DND-41 (cell line): ENCODE results near the gene KLRD1.
"Not testable (repeated sequence)": the region's sequence is repeated elsewhere in the genome, so short reads cannot be mapped to it uniquely, and the experiment has no call there.

Experiments
- ATAC-seq: fragments of 200-7000 bp; cut with Tn5 transposase; 3 replicates; pipeline ENCODE4 v1.9.1; 2021; ENCODE audit warnings: low read depth; ENCODE audit not compliant: insufficient read depth
- DNase-seq: peaks from one replicate; pipeline ENCODE4 v3.0.0-alpha.2; 2020
- H2AFZ ChIP-seq: 2 replicates; pipeline ENCODE4 v1.6.0; 2012; ENCODE audit warnings: low read depth, low read length
- H3K27ac ChIP-seq: 2 replicates; pipeline ENCODE4 v1.5.1; 2012; ENCODE audit warnings: low read length, inconsistent platforms
- H3K27me3 ChIP-seq: fragments of 200-600 bp; sonication (generic); 2 replicates; pipeline ENCODE4 v1.6.0; 2012; ENCODE audit warnings: low read length, mild to moderate bottlenecking, inconsistent platforms; ENCODE audit not compliant: insufficient read depth, poor library complexity
- H3K36me3 ChIP-seq: 2 replicates; pipeline ENCODE4 v1.5.1; 2012; ENCODE audit warnings: low read length, inconsistent platforms; ENCODE audit not compliant: insufficient read depth
- H3K4me1 ChIP-seq: 2 replicates; pipeline ENCODE4 v1.5.1; 2012; ENCODE audit warnings: mild to moderate bottlenecking, low read length; ENCODE audit not compliant: insufficient read depth
- H3K4me2 ChIP-seq: 2 replicates; pipeline ENCODE4 v1.6.0; 2012; ENCODE audit warnings: mild to moderate bottlenecking, moderate library complexity, low read length, inconsistent platforms; ENCODE audit not compliant: insufficient read depth
- H3K4me3 ChIP-seq, 2 experiments: fragments of 200-600 bp in 1 of 2; shearing (Covaris generic) in 1 of 2; 2 replicates each; pipeline ENCODE4 v1.5.1; 2012 to 2016; ENCODE audit warnings: inconsistent platforms in 2 of 2, low read length in 2 of 2, mild to moderate bottlenecking in 2 of 2, low read depth in 1 of 2, moderate library complexity in 1 of 2
- H3K79me2 ChIP-seq: 2 replicates; pipeline ENCODE4 v1.6.0; 2012; ENCODE audit warnings: low read length, inconsistent platforms; ENCODE audit not compliant: insufficient read depth
- H3K9ac ChIP-seq: 2 replicates; pipeline ENCODE4 v1.6.0; 2012; ENCODE audit warnings: low read depth, mild to moderate bottlenecking, inconsistent platforms, low read length, moderate library complexity
- H3K9me3 ChIP-seq: 2 replicates; pipeline ENCODE4 v1.5.1; 2012; ENCODE audit warnings: low read length, moderate library complexity, mild to moderate bottlenecking, inconsistent platforms; ENCODE audit not compliant: insufficient read depth, severe bottlenecking
- H4K20me1 ChIP-seq: 2 replicates; pipeline ENCODE4 v1.6.0; 2012; ENCODE audit warnings: low read length; ENCODE audit not compliant: insufficient read depth
- EZH2 ChIP-seq: IDR thresholded peaks from 3 replicates; pipeline ENCODE4 v1.6.1; 2012; ENCODE audit warnings: borderline replicate concordance, low read depth, mild to moderate bottlenecking, moderate library complexity, low read length, inconsistent platforms; ENCODE audit not compliant: severe bottlenecking
- TF ChIP-seq, protein P1 (sequence below): IDR thresholded peaks from 2 replicates; pipeline ENCODE4 v1.5.1; 2012; ENCODE audit warnings: borderline replicate concordance, low read length, moderate library complexity, mild to moderate bottlenecking; ENCODE audit not compliant: poor library complexity, severe bottlenecking; ENCODE audit errors: extremely low read depth

The KLRD1 gene

GRCh38 chr12:10372559-10372958 is 64.9 kb downstream of the KLRD1 start:
- no peak overlapping the region for H3K27ac ChIP-seq
- H4K20me1 ChIP-seq = no peaks in the 10 kb centered on the region
- no peak overlapping the region for H2AFZ ChIP-seq
- H3K9ac ChIP-seq = no peak overlapping the region
- no peak overlapping the region for H3K4me2 ChIP-seq
- no peaks in the 10 kb centered on the region for H3K36me3 ChIP-seq
- ATAC-seq (peak; percentile 33; the same call in 1 of the 3 replicates), DNase-seq (no peak)
- TF ChIP-seq, protein P1, sequence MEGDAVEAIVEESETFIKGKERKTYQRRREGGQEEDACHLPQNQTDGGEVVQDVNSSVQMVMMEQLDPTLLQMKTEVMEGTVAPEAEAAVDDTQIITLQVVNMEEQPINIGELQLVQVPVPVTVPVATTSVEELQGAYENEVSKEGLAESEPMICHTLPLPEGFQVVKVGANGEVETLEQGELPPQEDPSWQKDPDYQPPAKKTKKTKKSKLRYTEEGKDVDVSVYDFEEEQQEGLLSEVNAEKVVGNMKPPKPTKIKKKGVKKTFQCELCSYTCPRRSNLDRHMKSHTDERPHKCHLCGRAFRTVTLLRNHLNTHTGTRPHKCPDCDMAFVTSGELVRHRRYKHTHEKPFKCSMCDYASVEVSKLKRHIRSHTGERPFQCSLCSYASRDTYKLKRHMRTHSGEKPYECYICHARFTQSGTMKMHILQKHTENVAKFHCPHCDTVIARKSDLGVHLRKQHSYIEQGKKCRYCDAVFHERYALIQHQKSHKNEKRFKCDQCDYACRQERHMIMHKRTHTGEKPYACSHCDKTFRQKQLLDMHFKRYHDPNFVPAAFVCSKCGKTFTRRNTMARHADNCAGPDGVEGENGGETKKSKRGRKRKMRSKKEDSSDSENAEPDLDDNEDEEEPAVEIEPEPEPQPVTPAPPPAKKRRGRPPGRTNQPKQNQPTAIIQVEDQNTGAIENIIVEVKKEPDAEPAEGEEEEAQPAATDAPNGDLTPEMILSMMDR = no peak
- no peak for TF ChIP-seq EZH2
- no peaks in the 10 kb centered on the region for H3K79me2 ChIP-seq
- no peaks in the 10 kb centered on the region for H3K27me3 ChIP-seq
- H3K4me1 ChIP-seq = no peaks in the 10 kb centered on the region
- no peaks in the 10 kb centered on the region for H3K9me3 ChIP-seq
- no peak overlapping the region for H3K4me3 ChIP-seq

DNA sequence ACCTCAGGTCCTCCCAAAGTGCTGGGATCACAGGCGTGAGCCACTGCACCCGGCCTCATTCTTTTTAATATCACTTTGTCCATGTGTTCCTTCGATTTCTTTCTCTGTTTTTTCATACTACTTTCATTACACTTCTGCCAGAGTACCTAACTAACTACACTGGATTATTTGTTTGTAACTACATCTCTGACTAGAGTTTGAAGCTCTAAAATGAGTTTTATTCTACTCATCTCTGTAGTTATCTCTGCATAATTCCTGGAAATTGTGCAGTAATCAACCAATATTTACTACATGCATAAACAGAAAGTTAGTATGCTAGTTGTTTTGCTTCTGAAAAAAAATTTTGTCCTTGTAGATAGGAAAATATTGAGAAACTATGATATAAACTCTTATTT is 67.0 kb downstream of the KLRD1 start:
- Histone ChIP-seq H3K4me2 (no peak overlapping the region), H2AFZ (no peak overlapping the region)
- TF ChIP-seq, protein P1 = no peak
- TF ChIP-seq EZH2 = no peak

DNA sequence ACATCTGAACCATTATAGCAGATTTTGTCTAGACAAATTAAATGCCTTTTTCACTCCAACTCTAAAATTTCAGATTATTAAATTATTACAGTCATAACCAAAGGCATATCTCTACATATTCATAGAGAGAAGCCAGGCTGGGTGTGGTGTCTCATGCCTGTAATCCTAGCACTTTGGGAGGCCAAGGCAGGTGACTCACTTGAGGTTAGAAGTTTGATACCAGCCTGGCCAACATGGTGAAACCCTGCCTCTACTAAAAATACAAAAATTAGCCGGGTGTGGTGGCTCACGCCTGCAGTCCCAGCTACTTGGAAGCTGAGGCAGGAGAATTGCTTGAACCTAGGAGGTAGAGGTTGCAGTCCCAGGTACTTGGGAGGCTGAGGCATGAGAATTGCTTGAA is 71.1 kb downstream of the KLRD1 start:
- H3K9me3 ChIP-seq, H3K27me3 ChIP-seq, H3K4me2 ChIP-seq, H3K27ac ChIP-seq, H3K36me3 ChIP-seq, H3K9ac ChIP-seq, ATAC-seq, DNase-seq, H3K4me1 ChIP-seq, H2AFZ ChIP-seq, H3K79me2 ChIP-seq, H4K20me1 ChIP-seq, H3K4me3 ChIP-seq: not testable (repeated sequence)

More for the DNA sequence above, 67.0 kb downstream of the KLRD1 start:
- H3K27me3 ChIP-seq = no peaks in the 10 kb centered on the region
- H3K79me2 ChIP-seq = no peaks in the 10 kb centered on the region
- H3K27ac ChIP-seq = no peak overlapping the region
- no peak for DNase-seq
- H4K20me1 ChIP-seq = no peaks in the 10 kb centered on the region
- no peaks in the 10 kb centered on the region for H3K4me1 ChIP-seq
- no peaks in the 10 kb centered on the region for H3K9me3 ChIP-seq
- no peak overlapping the region for H3K4me3 ChIP-seq
- ATAC-seq = no peak
- no peak overlapping the region for H3K9ac ChIP-seq
- H3K36me3 ChIP-seq = no peaks in the 10 kb centered on the region
